K562 (cell line): ENCODE data around the gene STAM2. TPM values are rescaled to one million over a fixed set of nuclear protein-coding genes. Genes with fewer than 3 reads are reported as not detected.
A peak's percentile ranks its signal among the peaks of the same experiment; 100 is the strongest.

ENCODE experiments used
- ATAC-seq: fragments of 200-7000 bp; cut with Tn5 transposase; 3 replicates; pipeline ENCODE4 v1.9.1; 2020; ENCODE audit warnings: moderate library complexity
- BruUV-seq: library from RNA; stranded (reverse); fragments of 400-500 nt; replicated peaks from 2 replicates; lab custom pipeline; 2021; lab: Mats Ljungman, UMichigan
- CTCF ChIA-PET: fragments of 300-600 bp; formaldehyde crosslinking; extraction: SDS; loops from one replicate; lab custom pipeline; 2021; ENCODE audit warnings: low intra/inter-chr PET ratio; lab: Yijun Ruan, JAX
- POLR2A ChIA-PET: fragments of 300-600, 350-650 bp; sonication (Branson Sonifier 250); formaldehyde crosslinking; extraction: SDS; loops from one replicate; lab custom pipeline; 2021; ENCODE audit warnings: antibody characterized with exemption, inconsistent platforms; lab: Yijun Ruan, JAX
- DNase-seq, 4 experiments: peaks; one replicate each; pipeline versions ENCODE4 v3.0.0 to v3.0.0-alpha.2; 2011 to 2018; ENCODE audit warnings: low spot score in 3 of 4, mixed read lengths in 3 of 4; ENCODE audit errors: extremely low read depth in 1 of 4
- FAIRE-seq: peaks from 2 replicates; lab custom pipeline; 2011; peaks lifted over from hg19 to GRCh38; lab: Jason Lieb, UNC
- H2AFZ ChIP-seq: 2 replicates; pipeline ENCODE4 v1.6.0; 2011; ENCODE audit warnings: low read depth, low read length, control low read depth, inconsistent platforms
- H3K27ac ChIP-seq: fragments of 200-600 bp; 3 replicates; pipeline ENCODE4 v1.8.0; 2011; ENCODE audit warnings: low read depth, mild to moderate bottlenecking, control low read depth, inconsistent platforms, low read length, moderate library complexity, mixed read lengths; ENCODE audit errors: extremely low read depth
- H3K27me3 ChIP-seq, 2 experiments: fragments of 300-600 bp in 1 of 2; 2 replicates in 1 of 2; 3 replicates in 1 of 2; pipeline versions ENCODE4 v1.6.0 to v1.8.0; 2011; ENCODE audit warnings: inconsistent platforms in 2 of 2, low read length in 2 of 2, mild to moderate bottlenecking in 1 of 2, mixed read lengths in 1 of 2, moderate library complexity in 1 of 2; ENCODE audit not compliant: control insufficient read depth in 2 of 2, insufficient read depth in 2 of 2
- H3K36me3 ChIP-seq: fragments of 300-600 bp; 3 replicates; pipeline ENCODE4 v1.8.0; 2011; ENCODE audit warnings: mild to moderate bottlenecking, low read length, inconsistent platforms; ENCODE audit not compliant: control insufficient read depth, insufficient read depth
- H3K4me1 ChIP-seq, 2 experiments: fragments of 200-600 bp in 1 of 2; replicated peaks in 1 of 2; 2 replicates in 1 of 2; 3 replicates in 1 of 2; pipeline versions ENCODE4 v1.5.1 to v1.8.0; 2011; ENCODE audit warnings: inconsistent platforms in 2 of 2, low read length in 2 of 2, mild to moderate bottlenecking in 1 of 2, mixed read lengths in 1 of 2, moderate library complexity in 1 of 2; ENCODE audit not compliant: control insufficient read depth in 2 of 2, insufficient read depth in 2 of 2
- H3K4me2 ChIP-seq: 2 replicates; pipeline ENCODE4 v1.6.1; 2011; ENCODE audit warnings: low read length, control low read depth, inconsistent platforms, mixed read lengths; ENCODE audit not compliant: insufficient read depth
- H3K4me3 ChIP-seq: fragments of 200-600 bp; sonication (generic), shearing (Covaris generic); 2 replicates; pipeline ENCODE4 v1.5.1; 2016; ENCODE audit warnings: control low read depth, inconsistent platforms
- H3K79me2 ChIP-seq: fragments of 200-600 bp; 3 replicates; pipeline ENCODE4 v1.8.0; 2011; ENCODE audit warnings: low read length, inconsistent platforms; ENCODE audit not compliant: control insufficient read depth, insufficient read depth
- H3K9ac ChIP-seq, 2 experiments: 2 replicates each; pipeline versions ENCODE4 v1.6.0 to v1.6.1; 2011; ENCODE audit warnings: low read depth in 2 of 2, low read length in 2 of 2, control low read depth in 1 of 2, inconsistent platforms in 1 of 2, mild to moderate bottlenecking in 1 of 2, mixed read lengths in 1 of 2; ENCODE audit not compliant: insufficient read depth in 1 of 2
- H3K9me1 ChIP-seq: one replicate; pipeline ENCODE4 v1.6.0; 2011; ENCODE audit warnings: inconsistent platforms, mild to moderate bottlenecking, low read length, moderate library complexity; ENCODE audit not compliant: control insufficient read depth, insufficient read depth
- H3K9me3 ChIP-seq: replicated peaks from 2 replicates; pipeline ENCODE4 v1.5.1; 2011; ENCODE audit warnings: low read depth, low read length, inconsistent platforms; ENCODE audit not compliant: control insufficient read depth, insufficient read depth
- H4K20me1 ChIP-seq: replicated peaks from 2 replicates; pipeline ENCODE4 v1.6.1; 2011; ENCODE audit warnings: low read length, inconsistent platforms, mixed read lengths; ENCODE audit not compliant: control insufficient read depth, insufficient read depth
- BCL6 ChIP-seq: fragments of 250-450 bp; sonication (Bioruptor Pico); IDR thresholded peaks from 2 replicates; pipeline ENCODE4 v1.4.0; 2020
- EHMT2 ChIP-seq: fragments of 450-650 bp; IDR thresholded peaks from 2 replicates; pipeline ENCODE4 v1.6.1; 2018; ENCODE audit warnings: antibody characterized with exemption
- GATAD2B ChIP-seq: fragments of 450-650 bp; IDR thresholded peaks from 2 replicates; pipeline ENCODE4 v1.6.1; 2017; ENCODE audit warnings: mild to moderate bottlenecking, borderline replicate concordance
- HES1 ChIP-seq: fragments of 450-650 bp; IDR thresholded peaks from 2 replicates; pipeline ENCODE4 v1.6.1; 2016; ENCODE audit warnings: low read depth, mild to moderate bottlenecking, moderate library complexity
- HMG20B ChIP-seq: fragments of 250-450 bp; sonication (Bioruptor Pico); IDR thresholded peaks from 2 replicates; pipeline ENCODE4 v1.5.0; 2021; ENCODE audit warnings: mild to moderate bottlenecking
- KAT8 ChIP-seq: fragments of 450-650 bp; IDR thresholded peaks from 2 replicates; pipeline ENCODE4 v1.6.1; 2016; ENCODE audit warnings: low read depth, mild to moderate bottlenecking
- KLF13 ChIP-seq: fragments of 450-650 bp; IDR thresholded peaks from 2 replicates; pipeline ENCODE4 v1.6.1; 2016; ENCODE audit warnings: missing genetic modification characterization, low read depth, mild to moderate bottlenecking, missing compliant biosample characterization, moderate library complexity, borderline replicate concordance
- MAFG ChIP-seq: fragments of 450-650 bp; conservative IDR thresholded peaks from 2 replicates; pipeline ENCODE4 v1.6.1; 2016; ENCODE audit warnings: missing genetic modification characterization, missing compliant biosample characterization
- MAFK ChIP-seq: IDR thresholded peaks from 2 replicates; pipeline ENCODE4 v1.6.1; 2011; ENCODE audit warnings: low read length, improper control_type of control experiment
- MYNN ChIP-seq, 2 experiments: sonication (generic); formaldehyde crosslinking in 1 of 2; IDR thresholded peaks; 2 replicates each; pipeline versions ENCODE4 v1.5.0 to v1.6.1; 2016 to 2020; ENCODE audit warnings: antibody characterized with exemption in 1 of 2, missing genetic modification reagents in 1 of 2
- NRF1 ChIP-seq, 2 experiments: fragments of 450-650 bp; IDR thresholded peaks in 1 of 2; conservative IDR thresholded peaks in 1 of 2; 2 replicates each; pipeline ENCODE4 v1.6.1; 2014; ENCODE audit warnings: mild to moderate bottlenecking in 2 of 2
- SIN3A ChIP-seq, 2 experiments: fragments of 150-350 bp in 1 of 2; IDR thresholded peaks; 2 replicates each; pipeline ENCODE4 v1.6.1; 2011 to 2016; ENCODE audit warnings: borderline replicate concordance in 2 of 2, low read depth in 2 of 2, low read length in 2 of 2, mild to moderate bottlenecking in 2 of 2, moderate library complexity in 2 of 2; ENCODE audit not compliant: control insufficient read depth in 1 of 2
- SMC3 ChIP-seq: conservative IDR thresholded peaks from 2 replicates; pipeline ENCODE4 v1.6.1; 2011; ENCODE audit warnings: low read depth, low read length, improper control_type of control experiment; ENCODE audit not compliant: insufficient read depth
- TEAD1 ChIP-seq, 2 experiments: fragments of 450-650 bp in 1 of 2; sonication (generic) in 1 of 2; formaldehyde crosslinking; IDR thresholded peaks; 2 replicates each; pipeline versions ENCODE4 v1.4.0 to v1.8.0; 2020 to 2022; ENCODE audit warnings: mild to moderate bottlenecking in 2 of 2, missing genetic modification reagents in 1 of 2
- ZNF316 ChIP-seq: fragments of 450-650 bp; IDR thresholded peaks from 2 replicates; pipeline ENCODE4 v1.6.1; 2016
- WGBS: fragments of 100-300 bp; shearing (Covaris generic); methylation state at CpG from one replicate; pipeline ENCODE4 v1.1.6; 2016; ENCODE audit warnings: low coverage, mixed read lengths; ENCODE audit not compliant: insufficient coverage; ENCODE audit errors: missing lambda C conversion rate; 5-methylcytosine and 5-hydroxymethylcytosine counted together
- in situ Hi-C: fragments of 300-500 bp; cut with MboI; formaldehyde crosslinking; loops from 4 replicates; pipeline ENCODE4 v1.15.0; 2018; ENCODE audit warnings: inconsistent platforms, mixed read lengths
- intact Hi-C: fragments of 100-400 bp; cut with micrococcal nuclease; formaldehyde crosslinking; loops from 2 replicates; pipeline ENCODE4 v1.14.2; 2022
- polyA plus RNA-seq, 8 experiments: library from polyadenylated mRNA; depleted of rRNA in 4 of 8; stranded (reverse) in 5 of 8; unstranded in 3 of 8; fragments of >200 nt; fragmentation: Nextera tagmentation in 2 of 8; fragmentation: Illumina TruSeq in 1 of 8; extraction: Ambion mirVana in 2 of 8; extraction: Trizol in 1 of 8; gene quantifications; 2 replicates each; pipeline versions ENCODE4 v1.2.1 to v1.2.3, GENCODE V29; 2011 to 2014; ENCODE audit warnings: inconsistent platforms in 1 of 8, missing spikeins in 1 of 8
- total RNA-seq, 7 experiments: library from RNA; depleted of rRNA in 6 of 7; stranded (reverse); fragments of >200 nt in 6 of 7; fragmentation: Illumina TruSeq in 2 of 7; extraction: Trizol in 2 of 7; gene quantifications; 2 replicates each; pipeline versions ENCODE4 v1.2.1 to v1.2.3, GENCODE V29; 2011 to 2021; ENCODE audit warnings: low replicate concordance in 1 of 7
- TF ChIP-seq, protein P1 (sequence below): fragments of 450-650 bp; IDR thresholded peaks from 2 replicates; pipeline ENCODE4 v1.6.1; 2016; ENCODE audit warnings: low read depth

Gene STAM2
- total and polyA plus RNA-seq, 9 of the 15 experiments (the other 6 are each of a cell fraction or from before 2014, with no cell fraction given): 4.5 to 13.9 (median 8.7) TPM

DNA sequence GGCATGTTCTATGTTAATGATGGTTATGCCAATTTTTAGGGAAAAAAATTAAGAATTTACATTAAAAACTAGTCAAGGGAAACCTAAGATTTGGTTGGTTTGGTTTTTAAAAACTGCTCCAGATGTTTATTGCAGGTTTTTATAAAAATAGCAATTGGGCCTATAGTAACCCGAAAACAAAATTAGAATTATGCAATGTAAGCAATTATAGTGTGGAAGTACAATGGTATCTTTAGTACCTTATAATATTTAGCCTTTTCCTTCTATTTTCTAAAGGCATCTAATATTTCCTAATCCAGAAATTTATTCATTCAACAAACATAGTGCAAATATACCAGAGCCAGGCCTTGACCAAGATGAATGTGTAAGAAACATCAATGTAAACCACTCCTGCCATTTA, 104.0 kb downstream of the STAM2 start:
- H2AFZ ChIP-seq: no peak overlapping the region
- no peaks in the 10 kb centered on the region for H3K4me1 ChIP-seq
- intact Hi-C loops (no loop called here), in situ Hi-C loops (loop anchor here (25.0 kb wide), 1 partner anchor 1441 kb away; no protein-coding TSS in a partner anchor)
- ChIA-PET CTCF (no interaction called here), POLR2A (no interaction called here)
- H3K4me2 ChIP-seq: no peak overlapping the region
- no peaks in the 10 kb centered on the region for H3K9me3 ChIP-seq
- no peaks in the 10 kb centered on the region for H3K79me2 ChIP-seq
- no peak for FAIRE-seq
- no peak for ATAC-seq
- 0% methylated on average over 1 of the region's 1 CpG for WGBS
- DNase-seq: no peak
- H3K9me1 ChIP-seq: no peaks in the 10 kb centered on the region
- H4K20me1 ChIP-seq: no peaks in the 10 kb centered on the region; the same call in 1 of the 2 replicates
- H3K4me3 ChIP-seq: no peak overlapping the region
- H3K27me3 ChIP-seq: peaks cover 6 to 17% of the 10 kb centered on the region in 2 experiments; a peak in 3 of 5 replicates
- H3K9ac ChIP-seq: no peak overlapping the region
- no peaks in the 10 kb centered on the region for H3K36me3 ChIP-seq
- BruUV-seq: no TSS peak
- H3K27ac ChIP-seq: no peak overlapping the region
- TF ChIP-seq SMC3 (no peak), NRF1 (conservative IDR thresholded peaks at IDR 0.05 in 1 of 2, IDR thresholded peaks at IDR 0.05 in 1 of 2) (no peak), MAFG (tag) (peak; percentile 47; the same call in 1 of the 2 replicates), ZNF316 (peak; percentile 82), KAT8 (no peak), HMG20B (CRISPR knock-in tag) (no peak), EHMT2 (no peak), GATAD2B (no peak), KLF13 (no peak), TEAD1 (CRISPR knock-in tag; IDR thresholded peaks at IDR 0.05) (no peak), HES1 (no peak), SIN3A (IDR thresholded peaks at IDR 0.05; ENCODE audit: borderline replicate concordance in 2 of 2, control insufficient read depth in 1 of 2, low read depth in 2 of 2, low read length in 2 of 2) (no peak), MAFK (peak; percentile 82), MYNN (IDR thresholded peaks at IDR 0.05) (no peak), MYNN (CRISPR knock-in tag; IDR thresholded peaks at IDR 0.05) (no peak), BCL6 (CRISPR knock-in tag) (no peak)
- TF ChIP-seq, protein P1, sequence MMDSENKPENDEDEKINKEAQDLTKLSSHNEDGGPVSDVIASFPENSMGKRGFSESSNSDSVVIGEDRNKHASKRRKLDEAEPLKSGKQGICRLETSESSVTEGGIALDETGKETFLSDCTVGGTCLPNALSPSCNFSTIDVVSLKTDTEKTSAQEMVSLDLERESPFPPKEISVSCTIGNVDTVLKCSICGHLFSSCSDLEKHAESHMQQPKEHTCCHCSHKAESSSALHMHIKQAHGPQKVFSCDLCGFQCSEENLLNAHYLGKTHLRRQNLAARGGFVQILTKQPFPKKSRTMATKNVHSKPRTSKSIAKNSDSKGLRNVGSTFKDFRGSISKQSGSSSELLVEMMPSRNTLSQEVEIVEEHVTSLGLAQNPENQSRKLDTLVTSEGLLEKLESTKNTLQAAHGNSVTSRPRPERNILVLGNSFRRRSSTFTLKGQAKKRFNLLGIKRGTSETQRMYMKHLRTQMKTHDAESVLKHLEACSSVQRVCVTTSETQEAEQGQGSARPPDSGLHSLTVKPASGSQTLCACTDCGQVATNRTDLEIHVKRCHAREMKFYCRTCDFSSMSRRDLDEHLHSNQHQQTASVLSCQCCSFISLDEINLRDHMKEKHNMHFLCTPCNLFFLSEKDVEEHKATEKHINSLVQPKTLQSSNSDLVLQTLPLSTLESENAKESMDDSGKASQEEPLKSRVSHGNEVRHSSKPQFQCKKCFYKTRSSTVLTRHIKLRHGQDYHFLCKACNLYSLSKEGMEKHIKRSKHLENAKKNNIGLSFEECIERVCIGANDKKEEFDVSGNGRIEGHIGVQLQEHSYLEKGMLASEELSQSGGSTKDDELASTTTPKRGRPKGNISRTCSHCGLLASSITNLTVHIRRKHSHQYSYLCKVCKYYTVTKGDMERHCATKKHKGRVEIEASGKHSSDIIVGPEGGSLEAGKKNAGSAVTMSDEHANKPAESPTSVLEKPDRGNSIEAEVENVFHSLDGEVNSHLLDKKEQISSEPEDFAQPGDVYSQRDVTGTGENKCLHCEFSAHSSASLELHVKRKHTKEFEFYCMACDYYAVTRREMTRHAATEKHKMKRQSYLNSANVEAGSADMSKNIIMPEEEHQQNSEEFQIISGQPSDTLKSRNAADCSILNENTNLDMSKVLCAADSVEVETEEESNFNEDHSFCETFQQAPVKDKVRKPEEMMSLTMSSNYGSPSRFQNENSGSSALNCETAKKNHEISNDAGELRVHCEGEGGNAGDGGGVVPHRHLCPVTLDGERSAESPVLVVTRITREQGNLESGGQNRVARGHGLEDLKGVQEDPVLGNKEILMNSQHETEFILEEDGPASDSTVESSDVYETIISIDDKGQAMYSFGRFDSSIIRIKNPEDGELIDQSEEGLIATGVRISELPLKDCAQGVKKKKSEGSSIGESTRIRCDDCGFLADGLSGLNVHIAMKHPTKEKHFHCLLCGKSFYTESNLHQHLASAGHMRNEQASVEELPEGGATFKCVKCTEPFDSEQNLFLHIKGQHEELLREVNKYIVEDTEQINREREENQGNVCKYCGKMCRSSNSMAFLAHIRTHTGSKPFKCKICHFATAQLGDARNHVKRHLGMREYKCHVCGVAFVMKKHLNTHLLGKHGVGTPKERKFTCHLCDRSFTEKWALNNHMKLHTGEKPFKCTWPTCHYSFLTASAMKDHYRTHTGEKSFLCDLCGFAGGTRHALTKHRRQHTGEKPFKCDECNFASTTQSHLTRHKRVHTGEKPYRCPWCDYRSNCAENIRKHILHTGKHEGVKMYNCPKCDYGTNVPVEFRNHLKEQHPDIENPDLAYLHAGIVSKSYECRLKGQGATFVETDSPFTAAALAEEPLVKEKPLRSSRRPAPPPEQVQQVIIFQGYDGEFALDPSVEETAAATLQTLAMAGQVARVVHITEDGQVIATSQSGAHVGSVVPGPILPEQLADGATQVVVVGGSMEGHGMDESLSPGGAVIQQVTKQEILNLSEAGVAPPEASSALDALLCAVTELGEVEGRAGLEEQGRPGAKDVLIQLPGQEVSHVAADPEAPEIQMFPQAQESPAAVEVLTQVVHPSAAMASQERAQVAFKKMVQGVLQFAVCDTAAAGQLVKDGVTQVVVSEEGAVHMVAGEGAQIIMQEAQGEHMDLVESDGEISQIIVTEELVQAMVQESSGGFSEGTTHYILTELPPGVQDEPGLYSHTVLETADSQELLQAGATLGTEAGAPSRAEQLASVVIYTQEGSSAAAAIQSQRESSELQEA: no peak
